HG03039 (cell line): Measurements from ENCODE around the gene RFXAP.

ENCODE experiments used
- ATAC-seq: cut with Tn5 transposase; IDR thresholded peaks from one replicate; pipeline ENCODE4 v1.9.1; 2021; ENCODE audit warnings: mild to moderate bottlenecking, moderate library complexity; ENCODE audit not compliant: unreplicated experiment

The RFXAP gene

GRCh38 chr13:36865265-36865664 is 46.2 kb downstream of the RFXAP start:
- ATAC-seq, result no peak

GRCh38 chr13:36866232-36866631 is 47.2 kb downstream of the RFXAP start:
- ATAC-seq, result no peak

GRCh38 chr13:36870050-36870692 is 51.1 kb downstream of the RFXAP start:
- ATAC-seq, result no peak

- no peak for ATAC-seq
These were observed 53.6 kb downstream of the RFXAP start for GRCh38 chr13:36872621-36873020.

GRCh38 chr13:36875431-36875830 is 56.4 kb downstream of the RFXAP start:
- no peak for ATAC-seq

GRCh38 chr13:36875961-36876360 is 56.9 kb downstream of the RFXAP start:
- no peak for ATAC-seq
